Activated T-helper 1 cell treated with anti-CD3 and anti-CD28 coated beads, Interleukin-12 subunit alpha, Interleukin-12 subunit beta, Interleukin-2, Interleukin-4 antibody, amounts not matched to agents 30 ng/mL and 10 ng/mL and 1 ng/mL, durations not matched to agents 14 hours and 24 hours and 36 hours (primary cell): ENCODE measurements around the gene ANP32E. TPM values are rescaled to one million over a fixed set of nuclear protein-coding genes. Genes with fewer than 3 reads are reported as not detected.
"Not testable (repeated sequence)": the region's sequence is repeated elsewhere in the genome, so short reads cannot be mapped to it uniquely, and the experiment has no call there.

ENCODE experiments used
- DNase-seq: peaks from one replicate; pipeline ENCODE4 v3.0.0; 2021; ENCODE audit warnings: low spot score
- H3K27ac Mint-ChIP-seq: one replicate; pipeline ENCODE4 v1.8.0; 2021; ENCODE audit warnings: mild to moderate bottlenecking, mixed read lengths
- H3K27me3 Mint-ChIP-seq: one replicate; pipeline ENCODE4 v1.8.0; 2022; ENCODE audit warnings: mild to moderate bottlenecking, moderate library complexity, mixed read lengths; ENCODE audit not compliant: insufficient read depth
- H3K36me3 Mint-ChIP-seq: one replicate; pipeline ENCODE4 v1.8.0; 2021; ENCODE audit warnings: low read depth, mixed read lengths
- H3K4me1 Mint-ChIP-seq: one replicate; pipeline ENCODE4 v1.8.0; 2021; ENCODE audit warnings: low read depth, mixed read lengths
- H3K4me3 Mint-ChIP-seq: one replicate; pipeline ENCODE4 v1.8.0; 2021; ENCODE audit warnings: mild to moderate bottlenecking, moderate library complexity, mixed read lengths
- H3K9me3 Mint-ChIP-seq: one replicate; pipeline ENCODE4 v1.8.0; 2021; ENCODE audit warnings: mixed read lengths
- intact Hi-C: fragments of 100-400 bp; cut with micrococcal nuclease; formaldehyde crosslinking; loops from one replicate; pipeline ENCODE4 v1.15.1; 2024
- total RNA-seq: library from RNA; stranded (reverse); gene quantifications from 2 replicates; pipeline ENCODE4 v1.2.3, GENCODE V29; 2022

ANP32E gene
- total RNA-seq, 1 donor from 2014 or later = 196 TPM

DNA sequence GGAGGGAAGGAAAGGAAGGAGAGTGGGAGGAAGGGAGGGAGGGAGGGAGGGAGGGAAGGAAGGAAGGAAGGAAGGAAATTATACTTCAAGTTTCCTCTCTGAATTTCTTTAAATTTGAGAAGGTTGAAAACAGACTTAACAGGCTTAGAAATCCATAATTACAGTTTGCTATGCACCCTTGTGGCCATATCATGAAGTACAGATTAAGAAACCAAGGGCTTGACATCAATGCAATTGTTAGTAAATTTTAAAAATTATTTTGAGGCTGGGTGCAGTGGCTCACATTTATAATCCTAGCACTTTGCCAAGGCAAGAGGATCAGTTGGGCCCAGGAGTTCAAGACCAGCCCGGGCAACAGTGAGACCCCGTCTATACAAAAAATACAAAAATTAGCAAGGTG, 14.4 kb downstream of the ANP32E start:
- Mint-ChIP-seq H3K4me1 (peaks cover 5% of the 10 kb centered on the region), H3K27me3 (no peaks in the 10 kb centered on the region), H3K36me3 (peaks cover 34% of the 10 kb centered on the region), H3K4me3 (no peak overlapping the region), H3K27ac (no peak overlapping the region), H3K9me3 (no peaks in the 10 kb centered on the region)
- DNase-seq = no peak
- intact Hi-C loops = no loop called here

GRCh38 chr1:150215855-150216254, 20.1 kb downstream of the ANP32E start:
- DNase-seq, H3K4me3 Mint-ChIP-seq, H3K36me3 Mint-ChIP-seq, H3K27ac Mint-ChIP-seq, H3K27me3 Mint-ChIP-seq, H3K9me3 Mint-ChIP-seq: not testable (repeated sequence)
- intact Hi-C loops = loop anchor here (10.0 kb wide), 1 partner anchor 321 kb away; the partner anchor contains the start of gene BOLA1
- peaks cover 19% of the 10 kb centered on the region for H3K4me1 Mint-ChIP-seq

- H3K9me3 Mint-ChIP-seq, DNase-seq, H3K27me3 Mint-ChIP-seq, H3K36me3 Mint-ChIP-seq: not testable (repeated sequence)
- H3K27ac Mint-ChIP-seq = peak overlapping the region; percentile 94
- H3K4me3 Mint-ChIP-seq = peak overlapping the region; percentile 90
- H3K4me1 Mint-ChIP-seq = peaks cover 19% of the 10 kb centered on the region
- intact Hi-C loops = loop anchor here (5.0 to 10.0 kb wide), 2 partner anchors 108 to 319 kb away; partner anchors contain the start of genes BOLA1 and PRPF3
Measured at GRCh38 chr1:150214099-150214756, 21.7 kb downstream of the ANP32E start.

DNA sequence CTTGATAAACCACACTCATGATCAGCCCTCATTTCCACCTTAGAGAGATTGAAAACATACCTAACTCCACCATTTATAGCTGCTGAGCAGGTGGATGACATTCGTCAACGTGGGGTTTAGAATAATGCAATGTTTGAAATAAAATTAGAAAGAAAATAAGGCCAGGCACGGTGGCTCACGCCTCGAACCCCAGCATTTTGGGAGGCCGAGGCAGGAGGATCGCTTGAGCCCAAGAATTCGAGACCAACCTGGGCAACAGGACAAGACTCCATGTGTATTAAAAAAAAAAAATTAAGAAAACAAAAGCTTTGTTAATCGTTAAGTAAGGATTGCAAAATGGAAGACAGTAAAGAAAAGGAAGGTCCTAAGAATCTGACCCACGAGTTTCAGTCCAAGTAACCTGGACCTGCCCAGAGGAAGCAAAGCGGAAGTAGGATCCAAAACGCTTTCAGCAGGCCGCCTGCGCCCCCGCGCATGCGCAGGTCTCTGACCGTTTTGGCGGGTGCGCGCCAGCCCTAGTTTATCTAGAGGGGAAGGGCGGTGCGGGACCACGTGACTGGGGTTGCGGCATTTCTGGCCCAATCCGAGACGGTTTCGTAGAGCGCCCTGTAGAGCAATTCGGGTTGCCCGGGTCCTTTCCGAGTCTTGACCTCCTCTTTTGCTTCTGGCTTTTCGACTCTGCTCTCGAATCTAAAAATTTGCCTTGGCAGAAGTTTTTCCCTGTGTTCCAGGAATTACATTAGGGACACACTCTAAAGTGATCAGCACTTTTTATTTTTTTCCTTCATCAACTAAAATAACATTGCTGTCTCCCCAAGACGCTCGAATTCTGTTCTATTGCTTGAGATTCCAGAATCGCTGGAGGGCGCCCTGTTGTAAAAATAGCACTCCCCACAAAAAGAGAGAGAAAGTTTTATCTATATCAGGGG, 22.5 kb downstream of the ANP32E start:
- Mint-ChIP-seq H3K4me1 (peaks cover 19% of the 10 kb centered on the region), H3K9me3 (no peaks in the 10 kb centered on the region), H3K27me3 (peaks cover 2% of the 10 kb centered on the region), H3K4me3 (peak overlapping the region; percentile 90), H3K36me3 (peaks cover 1% of the 10 kb centered on the region), H3K27ac (peak overlapping the region; percentile 94)
- DNase-seq = peak; percentile 87
- intact Hi-C loops = loop anchor here (1.0 to 10.0 kb wide), 5 partner anchors 23 to 319 kb away; partner anchors contain the start of genes ANP32E, APH1A, BOLA1 and PRPF3

- intact Hi-C loops = loop anchor here (2.0 to 10.0 kb wide), 4 partner anchors 25 to 317 kb away; partner anchors contain the start of genes APH1A, BOLA1 and PRPF3
- no peak overlapping the region for H3K4me3 Mint-ChIP-seq
- peaks cover 1% of the 10 kb centered on the region for H3K36me3 Mint-ChIP-seq
- no peak for DNase-seq
- H3K27ac Mint-ChIP-seq = no peak overlapping the region
- H3K4me1 Mint-ChIP-seq = peaks cover 19% of the 10 kb centered on the region
- peaks cover 4% of the 10 kb centered on the region for H3K27me3 Mint-ChIP-seq
- H3K9me3 Mint-ChIP-seq = no peaks in the 10 kb centered on the region
Measured at GRCh38 chr1:150212070-150212469, 23.8 kb downstream of the ANP32E start.

DNA sequence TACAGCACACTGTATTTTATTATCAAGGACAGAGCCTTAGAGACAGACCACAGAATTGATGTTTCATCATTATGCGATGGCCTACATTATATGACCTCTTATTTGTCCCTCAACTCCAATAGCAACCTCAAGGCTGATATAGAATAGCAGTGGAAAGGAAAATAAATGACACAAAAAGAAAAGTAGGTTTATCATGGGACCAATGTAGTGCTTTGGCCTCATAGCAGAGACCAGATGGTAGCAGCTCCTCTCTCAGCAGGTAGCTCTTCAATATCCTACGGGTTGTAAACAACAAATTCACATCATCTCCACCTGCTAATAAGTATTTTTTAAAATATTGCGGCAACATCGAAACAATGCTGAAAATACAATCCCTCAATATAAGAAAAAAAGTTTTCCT, 25.2 kb downstream of the ANP32E start:
- peaks cover 1% of the 10 kb centered on the region for H3K36me3 Mint-ChIP-seq
- peaks cover 19% of the 10 kb centered on the region for H3K4me1 Mint-ChIP-seq
- no peaks in the 10 kb centered on the region for H3K9me3 Mint-ChIP-seq
- H3K27ac Mint-ChIP-seq = no peak overlapping the region
- intact Hi-C loops = loop anchor here (5.0 to 10.0 kb wide), 2 partner anchors 112 to 316 kb away; partner anchors contain the start of genes BOLA1 and PRPF3
- DNase-seq = no peak
- no peak overlapping the region for H3K4me3 Mint-ChIP-seq
- peaks cover 5% of the 10 kb centered on the region for H3K27me3 Mint-ChIP-seq

GRCh38 chr1:150210091-150210490, 25.8 kb downstream of the ANP32E start:
- intact Hi-C loops = loop anchor here (5.0 to 10.0 kb wide), 2 partner anchors 112 to 315 kb away; partner anchors contain the start of genes BOLA1 and PRPF3
- no peak overlapping the region for H3K27ac Mint-ChIP-seq
- no peak for DNase-seq
- peaks cover 5% of the 10 kb centered on the region for H3K27me3 Mint-ChIP-seq
- no peaks in the 10 kb centered on the region for H3K9me3 Mint-ChIP-seq
- H3K36me3 Mint-ChIP-seq = peaks cover 1% of the 10 kb centered on the region
- no peak overlapping the region for H3K4me3 Mint-ChIP-seq
- H3K4me1 Mint-ChIP-seq = peaks cover 19% of the 10 kb centered on the region

DNA sequence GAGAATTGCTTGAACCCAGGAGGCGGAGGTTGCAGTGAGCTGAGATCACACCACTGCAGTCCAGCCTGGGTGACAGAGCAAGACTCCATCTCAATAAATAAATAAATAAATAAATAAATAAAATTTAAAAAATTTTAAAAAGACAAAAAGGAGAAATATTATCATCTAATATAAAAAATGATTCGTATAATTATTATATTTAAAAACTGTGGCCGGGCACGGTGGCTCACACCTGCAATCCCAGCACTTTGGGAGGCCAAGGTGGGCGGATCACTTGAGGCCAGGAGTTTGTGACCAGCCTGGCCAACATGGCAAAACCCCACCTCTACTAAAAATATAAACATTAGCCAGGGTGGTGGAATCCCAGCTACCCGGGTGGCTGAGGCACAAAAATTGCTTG, 27.5 kb downstream of the ANP32E start:
- H3K9me3 Mint-ChIP-seq, H3K27me3 Mint-ChIP-seq, H3K36me3 Mint-ChIP-seq, H3K4me3 Mint-ChIP-seq, H3K4me1 Mint-ChIP-seq, intact Hi-C loops, H3K27ac Mint-ChIP-seq, DNase-seq: not testable (repeated sequence)

DNA sequence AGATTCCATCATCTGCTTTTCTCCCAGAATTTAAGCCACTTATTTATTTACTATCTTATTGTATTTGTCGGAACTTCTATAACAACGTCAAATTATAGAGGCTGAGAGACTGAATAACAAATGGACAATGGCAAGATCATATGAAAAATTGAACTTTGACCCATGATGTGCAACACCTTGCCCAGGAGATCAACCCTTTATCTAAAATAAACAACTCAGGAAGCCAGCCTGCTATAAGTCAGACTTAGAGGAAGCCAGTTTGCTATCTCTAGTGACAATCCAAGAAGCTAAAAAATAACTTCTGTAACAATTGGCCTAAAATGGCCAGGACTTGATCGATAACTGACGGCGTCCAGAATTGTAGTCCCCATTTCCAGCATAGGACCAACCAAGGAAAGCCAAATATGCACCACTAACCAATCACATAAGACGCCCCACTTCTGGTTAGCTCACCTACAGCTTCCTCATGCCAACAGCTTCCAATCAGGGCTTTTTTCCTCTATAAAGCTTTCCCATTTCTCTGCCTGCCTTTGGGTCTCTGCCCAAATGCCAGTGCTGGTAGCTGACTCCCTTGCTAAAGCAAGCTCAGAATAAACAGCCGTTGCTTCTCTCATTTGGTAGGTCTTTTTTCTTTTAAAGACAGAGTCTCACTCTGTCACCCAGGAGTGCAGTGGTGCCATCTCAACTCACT, 28.5 kb downstream of the ANP32E start:
- H3K27me3 Mint-ChIP-seq = peaks cover 5% of the 10 kb centered on the region
- intact Hi-C loops = no loop called here
- H3K9me3 Mint-ChIP-seq = no peaks in the 10 kb centered on the region
- H3K4me1 Mint-ChIP-seq = no peaks in the 10 kb centered on the region
- no peak overlapping the region for H3K4me3 Mint-ChIP-seq
- no peaks in the 10 kb centered on the region for H3K36me3 Mint-ChIP-seq
- H3K27ac Mint-ChIP-seq = no peak overlapping the region
- DNase-seq = no peak

GRCh38 chr1:150196417-150196816, 39.5 kb downstream of the ANP32E start:
- Mint-ChIP-seq H3K4me1 (no peaks in the 10 kb centered on the region), H3K27ac (no peak overlapping the region), H3K4me3 (no peak overlapping the region), H3K36me3 (no peaks in the 10 kb centered on the region), H3K9me3 (no peaks in the 10 kb centered on the region), H3K27me3 (peaks cover 17% of the 10 kb centered on the region)
- no peak for DNase-seq
- intact Hi-C loops = no loop called here

GRCh38 chr1:150194381-150195031, 41.4 kb downstream of the ANP32E start:
- Mint-ChIP-seq H3K4me3 (no peak overlapping the region), H3K27ac (no peak overlapping the region), H3K27me3 (peaks cover 20% of the 10 kb centered on the region), H3K36me3 (no peaks in the 10 kb centered on the region), H3K4me1 (no peaks in the 10 kb centered on the region), H3K9me3 (no peaks in the 10 kb centered on the region)
- intact Hi-C loops = no loop called here
- DNase-seq = no peak

DNA sequence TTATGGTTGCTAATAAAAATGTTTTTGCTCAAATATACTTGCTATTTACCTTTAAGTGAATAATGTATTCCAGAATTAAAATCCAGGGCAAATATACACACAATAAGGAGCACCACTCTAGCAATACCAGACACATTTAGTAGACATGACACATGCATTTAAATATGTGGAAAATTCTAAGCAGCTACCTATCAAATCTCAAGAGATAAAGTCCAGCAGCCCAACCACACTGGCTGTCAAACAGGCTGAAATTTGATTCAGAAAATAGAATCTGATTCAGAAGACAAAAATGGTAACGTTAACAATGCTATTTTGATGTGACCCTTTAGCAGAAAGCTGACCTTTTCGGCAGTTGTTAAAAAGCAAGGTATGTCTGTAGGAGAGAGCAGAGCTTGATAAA, 43.9 kb downstream of the ANP32E start:
- peaks cover 24% of the 10 kb centered on the region for H3K27me3 Mint-ChIP-seq
- peaks cover 10% of the 10 kb centered on the region for H3K4me1 Mint-ChIP-seq

More for the DNA sequence above, 43.9 kb downstream of the ANP32E start:
- Mint-ChIP-seq H3K27ac (no peak overlapping the region), H3K9me3 (no peaks in the 10 kb centered on the region), H3K4me3 (no peak overlapping the region), H3K36me3 (no peaks in the 10 kb centered on the region)
- intact Hi-C loops = no loop called here
- no peak for DNase-seq
